WTC11 (cell line): ENCODE data around the gene TTC7B. TPM values are rescaled to one million over a fixed set of nuclear protein-coding genes. Genes with fewer than 3 reads are reported as not detected.

Experiments used
- ATAC-seq: fragments of 200-7000 bp; cut with Tn5 transposase; 2 replicates; pipeline ENCODE4 v1.10.0; 2021; ENCODE audit warnings: mild to moderate bottlenecking, moderate library complexity
- CTCF ChIA-PET: fragments of 300-600 bp; sonication (Branson Sonifier 250); formaldehyde crosslinking; loops from one replicate; lab custom pipeline; 2021; ENCODE audit warnings: antibody characterized with exemption; lab: Charles Lee
- POLR2A ChIA-PET: fragments of 350-600 bp; sonication (Branson Sonifier 250); formaldehyde crosslinking; loops from one replicate; lab custom pipeline; 2021; ENCODE audit warnings: antibody characterized with exemption; lab: Charles Lee
- DNase-seq: peaks from one replicate; pipeline ENCODE4 v3.0.0; 2021; ENCODE audit warnings: low spot score
- H3K27ac Mint-ChIP-seq: 2 replicates; pipeline ENCODE4 v1.8.0; 2021; ENCODE audit warnings: mixed read lengths
- H3K27me3 Mint-ChIP-seq: 2 replicates; pipeline ENCODE4 v1.8.0; 2021; ENCODE audit warnings: low read depth, mild to moderate bottlenecking, moderate library complexity, mixed read lengths
- H3K36me3 Mint-ChIP-seq: 2 replicates; pipeline ENCODE4 v1.8.0; 2021; ENCODE audit warnings: mixed read lengths
- H3K4me1 Mint-ChIP-seq: 2 replicates; pipeline ENCODE4 v1.8.0; 2022; ENCODE audit warnings: mixed read lengths
- H3K4me3 Mint-ChIP-seq: 2 replicates; pipeline ENCODE4 v1.8.0; 2021; ENCODE audit warnings: mild to moderate bottlenecking, moderate library complexity, mixed read lengths
- H3K9me3 Mint-ChIP-seq: 2 replicates; pipeline ENCODE4 v1.8.0; 2021; ENCODE audit warnings: mixed read lengths
- AFF4 ChIP-seq: sonication (generic); formaldehyde crosslinking; IDR thresholded peaks from 2 replicates; pipeline ENCODE4 v1.8.1; 2023; ENCODE audit warnings: mild to moderate bottlenecking, missing genetic modification reagents, borderline replicate concordance
- ARID4B ChIP-seq: sonication (generic); formaldehyde crosslinking; IDR thresholded peaks from 2 replicates; pipeline ENCODE4 v1.8.0; 2023; ENCODE audit warnings: missing genetic modification reagents, mild to moderate bottlenecking, borderline replicate concordance
- ATF1 ChIP-seq: sonication (generic); formaldehyde crosslinking; IDR thresholded peaks from 2 replicates; pipeline ENCODE4 v1.8.1; 2023; ENCODE audit warnings: mild to moderate bottlenecking, moderate library complexity, missing genetic modification reagents
- ATF2 ChIP-seq: sonication (generic); formaldehyde crosslinking; IDR thresholded peaks from 2 replicates; pipeline ENCODE4 v1.8.1; 2022; ENCODE audit warnings: low read depth, missing genetic modification reagents, borderline replicate concordance
- ATF6 ChIP-seq: sonication (generic); formaldehyde crosslinking; IDR thresholded peaks from 2 replicates; pipeline ENCODE4 v1.8.1; 2023; ENCODE audit warnings: mild to moderate bottlenecking, missing genetic modification reagents
- ERG ChIP-seq: fragments of 250-450 bp; sonication (Bioruptor Pico); IDR thresholded peaks from 2 replicates; pipeline ENCODE4 v1.8.0; 2021; ENCODE audit warnings: mild to moderate bottlenecking
- FOXK1 ChIP-seq: sonication (generic); formaldehyde crosslinking; IDR thresholded peaks from 2 replicates; pipeline ENCODE4 v1.8.0; 2022; ENCODE audit warnings: mild to moderate bottlenecking, moderate library complexity, missing genetic modification reagents
- HMGA2 ChIP-seq: fragments of 250-450 bp; sonication (Bioruptor Pico); IDR thresholded peaks from 2 replicates; pipeline ENCODE4 v1.4.0; 2021; ENCODE audit warnings: mild to moderate bottlenecking, moderate library complexity
- HMGXB4 ChIP-seq: sonication (generic); formaldehyde crosslinking; IDR thresholded peaks from 2 replicates; pipeline ENCODE4 v1.8.1; 2023; ENCODE audit warnings: mild to moderate bottlenecking, moderate library complexity, missing genetic modification reagents
- NFE2L1 ChIP-seq: sonication (generic); formaldehyde crosslinking; IDR thresholded peaks from 2 replicates; pipeline ENCODE4 v1.8.1; 2023; ENCODE audit warnings: missing genetic modification reagents
- PRRX2 ChIP-seq: fragments of 250-450 bp; sonication (Bioruptor Pico); IDR thresholded peaks from 2 replicates; pipeline ENCODE4 v1.8.0; 2021; ENCODE audit warnings: mild to moderate bottlenecking
- SMAD3 ChIP-seq: sonication (generic); formaldehyde crosslinking; IDR thresholded peaks from 2 replicates; pipeline ENCODE4 v1.8.0; 2022; ENCODE audit warnings: missing genetic modification reagents, mild to moderate bottlenecking, borderline replicate concordance
- SMAD4 ChIP-seq: sonication (generic); formaldehyde crosslinking; IDR thresholded peaks from 2 replicates; pipeline ENCODE4 v1.8.0; 2022; ENCODE audit warnings: mild to moderate bottlenecking, missing genetic modification reagents
- STAT6 ChIP-seq: sonication (generic); formaldehyde crosslinking; conservative IDR thresholded peaks from 2 replicates; pipeline ENCODE4 v1.8.1; 2023; ENCODE audit warnings: mild to moderate bottlenecking, low read depth, missing genetic modification reagents, moderate library complexity
- TEAD1 ChIP-seq: sonication (generic); formaldehyde crosslinking; IDR thresholded peaks from 2 replicates; pipeline ENCODE4 v1.8.0; 2022; ENCODE audit warnings: mild to moderate bottlenecking, missing genetic modification reagents
- ZNF416 ChIP-seq: fragments of 250-450 bp; sonication (Bioruptor Pico); IDR thresholded peaks from 2 replicates; pipeline ENCODE4 v1.9.0; 2021; ENCODE audit warnings: mild to moderate bottlenecking, inconsistent platforms
- ZSCAN18 ChIP-seq: fragments of 250-450 bp; sonication (Bioruptor Pico); IDR thresholded peaks from 2 replicates; pipeline ENCODE4 v2.1.2; 2022; ENCODE audit warnings: mild to moderate bottlenecking, moderate library complexity
- total RNA-seq: library from RNA; stranded (reverse); gene quantifications from 3 replicates; pipeline ENCODE4 v1.2.3, GENCODE V29; 2021

The TTC7B gene
- total RNA-seq, 1 experiment from 2014 or later = 27.6 TPM

GRCh38 chr14:90774316-90774715 is 41.9 kb downstream of the TTC7B start:
- H3K27ac Mint-ChIP-seq = no peak overlapping the region
- H3K9me3 Mint-ChIP-seq = no peaks in the 10 kb centered on the region; the same call in 1 of the 2 replicates
- no peak for ATAC-seq
- CTCF ChIA-PET = interaction anchor here (3.4 kb wide), 1 partner anchor 11 kb away, joined by 12 read pairs; no protein-coding TSS in a partner anchor
- peaks cover 9% of the 10 kb centered on the region for H3K36me3 Mint-ChIP-seq
- no peaks in the 10 kb centered on the region for H3K4me1 Mint-ChIP-seq
- H3K4me3 Mint-ChIP-seq = no peak overlapping the region
- no peak for DNase-seq
- POLR2A ChIA-PET = no interaction called here
- no peaks in the 10 kb centered on the region for H3K27me3 Mint-ChIP-seq
- TF ChIP-seq HMGA2 (CRISPR knock-in tag) (no peak), SMAD3 (CRISPR knock-in tag) (no peak), ZNF416 (CRISPR knock-in tag) (no peak), ATF6 (CRISPR knock-in tag) (no peak), ARID4B (CRISPR knock-in tag) (no peak), ZSCAN18 (no peak), SMAD4 (CRISPR knock-in tag) (no peak), STAT6 (CRISPR knock-in tag) (no peak), TEAD1 (CRISPR knock-in tag) (no peak), ATF1 (CRISPR knock-in tag) (no peak), ERG (CRISPR knock-in tag) (no peak), AFF4 (CRISPR knock-in tag) (no peak), HMGXB4 (CRISPR knock-in tag) (no peak), FOXK1 (CRISPR knock-in tag) (no peak), ATF2 (CRISPR knock-in tag) (no peak), PRRX2 (CRISPR knock-in tag) (no peak), NFE2L1 (no peak)
